Activated B cell treated with CpG ODN at 0.5 μM for 24 hours (primary cell): ENCODE data around the gene SYNE2. TPM values are rescaled to one million over a fixed set of nuclear protein-coding genes. Genes with fewer than 3 reads are reported as not detected.
"Not testable (repeated sequence)": the region's sequence is repeated elsewhere in the genome, so short reads cannot be mapped to it uniquely, and the experiment has no call there.

Experiments
- ATAC-seq: fragments of 200-7000 bp; cut with Tn5 transposase; one replicate; pipeline ENCODE4 v1.10.0; 2021; ENCODE audit warnings: low read depth, mild to moderate bottlenecking, moderate library complexity
- CTCF ChIA-PET: fragments of 350-600 bp; sonication (Branson Sonifier 250); formaldehyde crosslinking; loops from one replicate; lab custom pipeline; 2021; ENCODE audit warnings: antibody characterized with exemption; lab: Charles Lee
- POLR2A ChIA-PET: fragments of 350-600 bp; sonication (Branson Sonifier 250); formaldehyde crosslinking; loops from one replicate; lab custom pipeline; 2021; ENCODE audit warnings: antibody characterized with exemption; lab: Charles Lee
- DNase-seq: peaks from one replicate; pipeline ENCODE4 v3.0.0; 2022
- H3K27ac Mint-ChIP-seq: one replicate; pipeline ENCODE4 v1.8.0; 2020; ENCODE audit warnings: mixed read lengths
- H3K27me3 Mint-ChIP-seq: one replicate; pipeline ENCODE4 v1.8.0; 2021; ENCODE audit warnings: mixed read lengths
- H3K36me3 Mint-ChIP-seq: one replicate; pipeline ENCODE4 v1.8.0; 2021; ENCODE audit warnings: low read depth, mixed read lengths
- H3K4me1 Mint-ChIP-seq: one replicate; pipeline ENCODE4 v1.8.0; 2021; ENCODE audit warnings: mixed read lengths
- H3K4me3 Mint-ChIP-seq: one replicate; pipeline ENCODE4 v1.8.0; 2020; ENCODE audit warnings: mild to moderate bottlenecking, mixed read lengths
- H3K9me3 Mint-ChIP-seq: one replicate; pipeline ENCODE4 v1.8.0; 2020; ENCODE audit warnings: mixed read lengths
- intact Hi-C: fragments of 100-400 bp; cut with micrococcal nuclease; formaldehyde crosslinking; loops from one replicate; pipeline ENCODE4 v1.15.1; 2024
- total RNA-seq: library from RNA; stranded (reverse); gene quantifications from 2 replicates; pipeline ENCODE4 v1.2.3, GENCODE V29; 2022
- TF ChIP-seq, protein P1 (sequence below): fragments of 200-600 bp; IDR thresholded peaks from one replicate; pipeline ENCODE4 v1.8.0; 2022; ENCODE audit warnings: antibody characterized with exemption, mild to moderate bottlenecking

Gene SYNE2, protein sequence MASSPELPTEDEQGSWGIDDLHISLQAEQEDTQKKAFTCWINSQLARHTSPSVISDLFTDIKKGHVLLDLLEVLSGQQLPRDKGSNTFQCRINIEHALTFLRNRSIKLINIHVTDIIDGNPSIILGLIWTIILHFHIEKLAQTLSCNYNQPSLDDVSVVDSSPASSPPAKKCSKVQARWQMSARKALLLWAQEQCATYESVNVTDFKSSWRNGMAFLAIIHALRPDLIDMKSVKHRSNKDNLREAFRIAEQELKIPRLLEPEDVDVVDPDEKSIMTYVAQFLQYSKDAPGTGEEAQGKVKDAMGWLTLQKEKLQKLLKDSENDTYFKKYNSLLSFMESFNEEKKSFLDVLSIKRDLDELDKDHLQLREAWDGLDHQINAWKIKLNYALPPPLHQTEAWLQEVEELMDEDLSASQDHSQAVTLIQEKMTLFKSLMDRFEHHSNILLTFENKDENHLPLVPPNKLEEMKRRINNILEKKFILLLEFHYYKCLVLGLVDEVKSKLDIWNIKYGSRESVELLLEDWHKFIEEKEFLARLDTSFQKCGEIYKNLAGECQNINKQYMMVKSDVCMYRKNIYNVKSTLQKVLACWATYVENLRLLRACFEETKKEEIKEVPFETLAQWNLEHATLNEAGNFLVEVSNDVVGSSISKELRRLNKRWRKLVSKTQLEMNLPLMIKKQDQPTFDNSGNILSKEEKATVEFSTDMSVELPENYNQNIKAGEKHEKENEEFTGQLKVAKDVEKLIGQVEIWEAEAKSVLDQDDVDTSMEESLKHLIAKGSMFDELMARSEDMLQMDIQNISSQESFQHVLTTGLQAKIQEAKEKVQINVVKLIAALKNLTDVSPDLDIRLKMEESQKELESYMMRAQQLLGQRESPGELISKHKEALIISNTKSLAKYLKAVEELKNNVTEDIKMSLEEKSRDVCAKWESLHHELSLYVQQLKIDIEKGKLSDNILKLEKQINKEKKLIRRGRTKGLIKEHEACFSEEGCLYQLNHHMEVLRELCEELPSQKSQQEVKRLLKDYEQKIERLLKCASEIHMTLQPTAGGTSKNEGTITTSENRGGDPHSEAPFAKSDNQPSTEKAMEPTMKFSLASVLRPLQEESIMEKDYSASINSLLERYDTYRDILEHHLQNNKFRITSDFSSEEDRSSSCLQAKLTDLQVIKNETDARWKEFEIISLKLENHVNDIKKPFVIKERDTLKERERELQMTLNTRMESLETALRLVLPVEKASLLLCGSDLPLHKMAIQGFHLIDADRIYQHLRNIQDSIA (N-terminal part only)
- total RNA-seq, result 35.0 and 40.1 TPM in 2 replicates

DNA sequence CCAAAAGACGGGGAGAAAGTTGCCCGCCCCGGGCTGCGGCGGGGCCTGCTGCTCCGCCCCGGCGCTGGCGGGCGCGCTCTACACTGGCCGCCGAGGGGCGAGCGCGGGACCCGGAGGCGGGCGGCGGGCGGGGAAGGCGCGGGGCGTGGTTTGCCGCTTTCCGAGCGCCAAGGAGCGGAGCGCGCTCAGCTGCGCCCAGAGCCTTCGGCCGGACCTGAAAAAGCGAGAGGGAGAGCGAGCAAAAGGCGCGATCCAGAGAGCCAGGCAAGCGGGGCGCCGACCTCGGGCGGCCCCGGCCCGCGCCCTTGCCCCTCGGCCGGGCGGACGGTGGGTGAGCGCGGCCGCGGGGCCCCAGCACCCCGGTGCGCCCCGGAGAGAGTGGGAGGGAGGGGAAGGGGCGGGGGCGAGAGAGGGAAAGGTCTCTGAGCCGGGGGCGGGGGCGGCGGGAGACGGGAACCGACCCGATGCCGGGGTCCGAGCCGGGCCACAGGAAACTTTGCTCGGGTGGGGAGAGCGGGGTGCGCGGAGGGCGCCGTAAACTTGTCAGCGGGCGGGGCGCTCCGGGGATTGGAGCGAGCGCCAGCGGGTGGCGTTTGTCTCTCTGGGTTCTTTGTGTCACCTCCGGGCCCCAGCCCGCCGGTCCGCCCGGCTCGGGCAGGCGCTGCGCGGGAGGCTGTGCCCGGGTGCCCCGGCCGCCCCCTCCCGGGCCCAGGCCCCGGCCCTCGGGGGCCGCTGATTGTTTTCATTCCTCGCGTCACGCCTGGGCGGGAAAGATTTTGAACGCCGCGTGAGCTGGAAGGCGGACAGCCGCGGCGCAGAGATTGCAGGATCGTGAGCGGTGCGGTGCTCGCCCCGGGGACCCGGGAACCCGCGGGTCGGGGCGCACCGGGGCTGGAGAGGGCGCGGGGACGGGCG is at the start of gene SYNE2:
Gene SYNE2 (plus strand): TSS at position 188 of the 915 bp plus-strand sequence. CDS start 56,145 bp downstream, outside the sequence.
- Mint-ChIP-seq H3K27me3 (no peaks in the 10 kb centered on the region), H3K4me1 (peaks cover 24% of the 10 kb centered on the region), H3K9me3 (no peaks in the 10 kb centered on the region), H3K36me3 (no peaks in the 10 kb centered on the region), H3K27ac (peak within 1 kb of the TSS; percentile 87), H3K4me3 (peak within 1 kb of the TSS; percentile 92)
- ChIA-PET POLR2A (interaction anchor here (1.0 to 2.5 kb wide), 6 partner anchors 10 to 442 kb away, joined by 3 to 9 read pairs (median 6); partner anchors contain the start of gene PPP2R5E), CTCF (interaction anchor here (0.7 to 1.9 kb wide), 5 partner anchors 11 to 450 kb away, joined by 3 to 6 read pairs (median 5); partner anchors contain the start of gene ESR2)
- ATAC-seq (peak; percentile 91), DNase-seq (peak; percentile 83)
- TF ChIP-seq, protein P1, sequence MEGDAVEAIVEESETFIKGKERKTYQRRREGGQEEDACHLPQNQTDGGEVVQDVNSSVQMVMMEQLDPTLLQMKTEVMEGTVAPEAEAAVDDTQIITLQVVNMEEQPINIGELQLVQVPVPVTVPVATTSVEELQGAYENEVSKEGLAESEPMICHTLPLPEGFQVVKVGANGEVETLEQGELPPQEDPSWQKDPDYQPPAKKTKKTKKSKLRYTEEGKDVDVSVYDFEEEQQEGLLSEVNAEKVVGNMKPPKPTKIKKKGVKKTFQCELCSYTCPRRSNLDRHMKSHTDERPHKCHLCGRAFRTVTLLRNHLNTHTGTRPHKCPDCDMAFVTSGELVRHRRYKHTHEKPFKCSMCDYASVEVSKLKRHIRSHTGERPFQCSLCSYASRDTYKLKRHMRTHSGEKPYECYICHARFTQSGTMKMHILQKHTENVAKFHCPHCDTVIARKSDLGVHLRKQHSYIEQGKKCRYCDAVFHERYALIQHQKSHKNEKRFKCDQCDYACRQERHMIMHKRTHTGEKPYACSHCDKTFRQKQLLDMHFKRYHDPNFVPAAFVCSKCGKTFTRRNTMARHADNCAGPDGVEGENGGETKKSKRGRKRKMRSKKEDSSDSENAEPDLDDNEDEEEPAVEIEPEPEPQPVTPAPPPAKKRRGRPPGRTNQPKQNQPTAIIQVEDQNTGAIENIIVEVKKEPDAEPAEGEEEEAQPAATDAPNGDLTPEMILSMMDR, result no peak
- intact Hi-C loops, result loop anchor here (1.0 to 10.0 kb wide), 15 partner anchors 11 to 689 kb away; partner anchors contain the start of genes ESR2, HSPA2, MTHFD1 and PPP2R5E

DNA sequence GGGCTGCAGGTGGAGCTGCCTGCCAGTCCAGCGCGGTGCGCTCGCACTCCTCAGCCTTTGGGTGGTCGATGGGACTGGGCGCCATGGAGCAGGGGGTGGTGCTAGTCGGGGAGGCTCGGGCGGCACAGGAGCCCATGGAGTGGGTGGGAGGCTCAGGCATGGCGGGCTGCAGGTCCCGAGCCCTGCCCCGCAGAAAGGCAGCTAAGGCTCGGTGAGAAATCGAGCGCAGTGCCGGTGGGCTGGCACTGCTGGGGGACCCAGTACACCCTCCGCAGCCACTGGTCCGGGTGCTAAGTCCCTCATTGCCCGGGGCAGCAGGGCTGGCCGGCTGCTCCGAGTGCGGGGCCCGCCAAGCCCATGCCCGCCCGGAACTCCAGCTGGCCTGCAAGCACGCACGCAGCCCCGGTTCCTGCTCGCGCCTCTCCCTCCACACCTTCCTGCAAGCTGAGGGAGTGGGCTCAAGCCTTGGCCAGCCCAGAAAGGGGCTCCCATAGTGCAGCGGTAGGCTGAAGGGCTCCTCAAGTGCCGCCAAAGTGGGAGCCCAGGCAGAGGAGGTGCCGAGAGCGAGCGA is 49.5 kb upstream of the SYNE2 start:
- CTCF ChIA-PET, ATAC-seq, DNase-seq, intact Hi-C loops, H3K36me3 Mint-ChIP-seq, H3K27ac Mint-ChIP-seq, H3K4me1 Mint-ChIP-seq, H3K9me3 Mint-ChIP-seq, H3K27me3 Mint-ChIP-seq, POLR2A ChIA-PET, H3K4me3 Mint-ChIP-seq: not testable (repeated sequence)

DNA sequence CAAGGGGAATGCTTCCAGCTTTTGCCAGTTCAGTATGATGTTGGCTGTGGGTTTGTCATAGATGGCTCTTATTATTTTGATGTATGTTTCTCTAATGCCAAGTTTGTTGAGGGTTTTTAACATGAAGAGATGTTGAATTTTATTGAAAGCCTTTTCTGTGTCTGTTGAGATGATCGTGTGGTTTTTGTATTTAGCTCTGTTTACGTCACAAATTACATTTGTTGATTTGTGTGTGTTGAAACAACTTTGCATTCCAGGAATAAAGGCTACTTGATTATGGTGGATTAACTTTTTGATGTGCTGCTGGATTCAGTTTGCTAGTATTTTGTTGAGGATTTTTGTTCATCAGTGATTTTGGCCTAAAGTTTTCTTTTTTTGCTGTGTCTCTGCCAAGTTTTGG is 46.7 kb upstream of the SYNE2 start:
- H3K4me1 Mint-ChIP-seq, H3K4me3 Mint-ChIP-seq, H3K27me3 Mint-ChIP-seq, intact Hi-C loops, H3K27ac Mint-ChIP-seq, H3K36me3 Mint-ChIP-seq, ATAC-seq, POLR2A ChIA-PET, H3K9me3 Mint-ChIP-seq, DNase-seq: not testable (repeated sequence)
- CTCF ChIA-PET, result interaction anchor here (0.6 kb wide), 1 partner anchor 84 kb away, joined by 3 read pairs; no protein-coding TSS in a partner anchor

DNA sequence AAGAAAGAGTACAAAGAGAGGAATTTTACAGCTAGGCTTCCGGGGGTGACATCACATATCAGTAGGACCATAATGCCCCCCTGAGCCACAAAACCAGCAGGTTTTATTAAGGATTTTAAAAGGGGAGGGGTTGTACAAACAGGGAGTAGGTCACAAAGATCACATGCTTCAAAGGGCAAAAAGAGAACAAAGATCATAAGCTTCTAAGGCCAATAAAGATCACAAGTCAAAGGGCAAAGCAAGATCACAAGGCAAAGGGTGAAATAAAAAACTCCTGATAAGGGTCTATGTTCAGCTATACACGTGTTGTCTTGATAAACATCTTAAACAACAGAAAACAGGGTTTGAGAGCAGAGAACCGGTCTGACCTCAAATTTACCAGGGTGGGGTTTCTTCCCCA is 41.1 kb upstream of the SYNE2 start:
- H3K4me1 Mint-ChIP-seq, H3K9me3 Mint-ChIP-seq, H3K36me3 Mint-ChIP-seq, H3K4me3 Mint-ChIP-seq, CTCF ChIA-PET, POLR2A ChIA-PET, ATAC-seq, DNase-seq, H3K27me3 Mint-ChIP-seq, H3K27ac Mint-ChIP-seq, intact Hi-C loops: not testable (repeated sequence)

DNA sequence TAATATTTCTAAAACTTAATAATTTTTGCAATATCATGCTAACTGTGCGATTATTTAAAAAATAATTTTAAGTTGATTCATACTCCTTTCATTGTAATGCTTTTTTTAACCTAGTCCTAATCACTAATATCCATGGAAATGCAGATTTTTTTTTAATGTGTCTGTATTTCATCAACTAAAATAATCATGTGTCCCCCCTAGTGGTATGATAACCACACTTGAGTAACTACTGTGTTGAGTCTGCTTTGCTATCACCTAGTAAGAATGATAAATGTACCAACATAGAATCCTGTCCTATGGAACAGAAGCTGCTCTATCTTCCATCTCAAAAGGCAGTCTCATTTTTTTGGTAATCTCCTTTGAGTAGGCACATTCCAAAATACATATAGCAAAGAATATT is 19.1 kb upstream of the SYNE2 start:
- Mint-ChIP-seq H3K4me3 (no peak overlapping the region), H3K4me1 (no peaks in the 10 kb centered on the region), H3K27me3 (no peaks in the 10 kb centered on the region), H3K36me3 (no peaks in the 10 kb centered on the region), H3K27ac (no peak overlapping the region), H3K9me3 (no peaks in the 10 kb centered on the region)
- intact Hi-C loops, result no loop called here
- ATAC-seq, result no peak
- TF ChIP-seq, protein P1, result no peak
- CTCF ChIA-PET, result no interaction called here
- POLR2A ChIA-PET, result no interaction called here
- no peak for DNase-seq
